CD4-positive, alpha-beta T cell treated with Interferon alpha-2 for 1 hour (primary cell): ENCODE results near the gene CNTNAP2.
"Not testable (repeated sequence)": the region's sequence is repeated elsewhere in the genome, so short reads cannot be mapped to it uniquely, and the experiment has no call there.

Experiments used
- DNase-seq, 2 donors: peaks; one replicate each; pipeline ENCODE4 v3.0.0-alpha.2; 2020 to 2022

The CNTNAP2 gene

GRCh38 chr7:148017126-148017525 lies 1900.5 kb downstream of the CNTNAP2 start:
- no peak for DNase-seq

- DNase-seq: no peak
Observed at GRCh38 chr7:148020679-148021078, 1904.1 kb downstream of the CNTNAP2 start.

- no peak for DNase-seq
Observed at GRCh38 chr7:148021507-148022045, 1905.0 kb downstream of the CNTNAP2 start.

- DNase-seq: no peak
Observed at GRCh38 chr7:148022832-148023231, 1906.2 kb downstream of the CNTNAP2 start.

- no peak for DNase-seq
Observed at GRCh38 chr7:148026713-148027112, 1910.1 kb downstream of the CNTNAP2 start.

- DNase-seq: no peak
Observed at GRCh38 chr7:148028165-148028564, 1911.6 kb downstream of the CNTNAP2 start.

- DNase-seq: no peak
Observed at GRCh38 chr7:148031019-148031418, 1914.4 kb downstream of the CNTNAP2 start.

- DNase-seq: no peak
Observed at GRCh38 chr7:148031811-148032210, 1915.2 kb downstream of the CNTNAP2 start.

- no peak for DNase-seq
Observed at GRCh38 chr7:148035950-148036349, 1919.3 kb downstream of the CNTNAP2 start.

- DNase-seq: no peak
Observed at GRCh38 chr7:148037044-148037443, 1920.4 kb downstream of the CNTNAP2 start.

- no peak for DNase-seq
Observed at GRCh38 chr7:148041156-148041555, 1924.6 kb downstream of the CNTNAP2 start.

- no peak for DNase-seq
Observed at GRCh38 chr7:148042935-148043631, 1926.5 kb downstream of the CNTNAP2 start.

GRCh38 chr7:148044173-148044572 lies 1927.6 kb downstream of the CNTNAP2 start:
- DNase-seq: no peak

GRCh38 chr7:148045521-148045920 lies 1928.9 kb downstream of the CNTNAP2 start:
- no peak for DNase-seq

GRCh38 chr7:148049068-148049467 lies 1932.5 kb downstream of the CNTNAP2 start:
- no peak for DNase-seq

GRCh38 chr7:148050492-148051158 lies 1934.0 kb downstream of the CNTNAP2 start:
- no peak for DNase-seq

- no peak for DNase-seq
Observed at GRCh38 chr7:148056406-148056805, 1939.8 kb downstream of the CNTNAP2 start.

GRCh38 chr7:148058092-148058491 lies 1941.5 kb downstream of the CNTNAP2 start:
- DNase-seq: no peak

GRCh38 chr7:148058753-148059152 lies 1942.2 kb downstream of the CNTNAP2 start:
- no peak for DNase-seq

- no peak for DNase-seq
Observed at GRCh38 chr7:148060724-148061123, 1944.1 kb downstream of the CNTNAP2 start.

- DNase-seq: not testable (repeated sequence)
Observed at GRCh38 chr7:148078111-148078510, 1961.5 kb downstream of the CNTNAP2 start.

- no peak for DNase-seq
Observed at GRCh38 chr7:148079206-148080080, 1962.8 kb downstream of the CNTNAP2 start.

GRCh38 chr7:148083448-148083847 lies 1966.8 kb downstream of the CNTNAP2 start:
- DNase-seq: no peak
